ENCODE measurements around the gene RBKS. TPM values are rescaled to one million over a fixed set of nuclear protein-coding genes. Genes with fewer than 3 reads are reported as not detected.

The RBKS gene
- total RNA-seq, 4 donors from 2014 or later = 26.1 to 35.4 (median 33.1) TPM; not detected in 1

- Histone ChIP-seq H3K27me3 (no peaks in the 10 kb centered on the region), H3K4me1 (no peaks in the 10 kb centered on the region), H3K9me3 (no peaks in the 10 kb centered on the region), H3K36me3 (no peaks in the 10 kb centered on the region), H3K4me3 (no peak overlapping the region), H3K27ac (no peak overlapping the region)
- no peak for TF ChIP-seq CTCF (IDR thresholded peaks at IDR 0.05)
- no peak for TF ChIP-seq POLR2A (IDR thresholded peaks at IDR 0.05)
- DNase-seq = no peak
These were observed 79.7 kb downstream of the RBKS start for GRCh38 chr2:27810455-27810854.

GRCh38 chr2:27809761-27810241, 80.4 kb downstream of the RBKS start:
- no peak overlapping the region for H3K27ac ChIP-seq
- no peak for DNase-seq

GRCh38 chr2:27808984-27809383, 81.2 kb downstream of the RBKS start:
- H3K9me3 ChIP-seq = no peaks in the 10 kb centered on the region
- TF ChIP-seq POLR2A (IDR thresholded peaks at IDR 0.05) = no peak
- TF ChIP-seq CTCF (IDR thresholded peaks at IDR 0.05) = no peak
- no peak overlapping the region for H3K27ac ChIP-seq
- no peaks in the 10 kb centered on the region for H3K4me1 ChIP-seq
- no peaks in the 10 kb centered on the region for H3K27me3 ChIP-seq
- H3K36me3 ChIP-seq = no peaks in the 10 kb centered on the region
- no peak for DNase-seq
- H3K4me3 ChIP-seq = no peak overlapping the region

More at GRCh38 chr2:27809761-27810241, 80.4 kb downstream of the RBKS start:
- no peak for TF ChIP-seq POLR2A (IDR thresholded peaks at IDR 0.05)
- TF ChIP-seq CTCF (IDR thresholded peaks at IDR 0.05) = no peak
- no peaks in the 10 kb centered on the region for H3K4me1 ChIP-seq
- H3K36me3 ChIP-seq = no peaks in the 10 kb centered on the region
- H3K4me3 ChIP-seq = no peak overlapping the region
- H3K9me3 ChIP-seq = no peaks in the 10 kb centered on the region
- H3K27me3 ChIP-seq = no peaks in the 10 kb centered on the region

- no peak for DNase-seq
- Histone ChIP-seq H3K36me3 (no peaks in the 10 kb centered on the region), H3K4me1 (no peaks in the 10 kb centered on the region), H3K9me3 (no peaks in the 10 kb centered on the region), H3K27ac (no peak overlapping the region), H3K4me3 (no peak overlapping the region), H3K27me3 (no peaks in the 10 kb centered on the region)
- TF ChIP-seq POLR2A (IDR thresholded peaks at IDR 0.05) (no peak), CTCF (IDR thresholded peaks at IDR 0.05) (no peak)
These were observed 81.8 kb downstream of the RBKS start for GRCh38 chr2:27808418-27808817.

GRCh38 chr2:27807476-27807875, 82.7 kb downstream of the RBKS start:
- Histone ChIP-seq H3K4me3 (no peak overlapping the region), H3K9me3 (no peaks in the 10 kb centered on the region), H3K4me1 (no peaks in the 10 kb centered on the region), H3K36me3 (no peaks in the 10 kb centered on the region), H3K27me3 (no peaks in the 10 kb centered on the region), H3K27ac (no peak overlapping the region)
- peak in 4 of 6 experiments; percentile 14 to 57 (median 54) for TF ChIP-seq CTCF (IDR thresholded peaks at IDR 0.05)
- no peak for TF ChIP-seq POLR2A (IDR thresholded peaks at IDR 0.05)
- DNase-seq = peak in 2 of 3 donors; percentile 55 to 56

Data from Peyer's patch (tissue), 4 donors.